HepG2 (cell line): ENCODE results near the gene ZNF747. TPM values are rescaled to one million over a fixed set of nuclear protein-coding genes. Genes with fewer than 3 reads are reported as not detected.
"Not testable (repeated sequence)": the region's sequence is repeated elsewhere in the genome, so short reads cannot be mapped to it uniquely, and the experiment has no call there.

Experiments used
- CEBPG ChIP-seq: IDR thresholded peaks from 2 replicates; pipeline ENCODE4 v1.6.1; 2016
- CREB1 ChIP-seq, 2 experiments: fragments of 450-650 bp in 1 of 2; IDR thresholded peaks; 2 replicates each; pipeline ENCODE4 v1.6.1; 2016 to 2017; ENCODE audit warnings: control low read depth in 1 of 2, mild to moderate bottlenecking in 1 of 2, missing compliant biosample characterization in 1 of 2, missing genetic modification characterization in 1 of 2
- ETV5 ChIP-seq: IDR thresholded peaks from 2 replicates; pipeline ENCODE4 v1.6.1; 2018; ENCODE audit warnings: missing biosample characterization, missing genetic modification reagents, inconsistent platforms, borderline replicate concordance
- IRF2 ChIP-seq: IDR thresholded peaks from 2 replicates; pipeline ENCODE4 v1.6.1; 2018; ENCODE audit warnings: missing genetic modification reagents, missing compliant biosample characterization
- ISL2 ChIP-seq: sonication (generic); formaldehyde crosslinking; IDR thresholded peaks from 2 replicates; pipeline ENCODE4 v1.5.0; 2020; ENCODE audit warnings: missing genetic modification reagents
- MED1 ChIP-seq: sonication (generic); formaldehyde crosslinking; IDR thresholded peaks from 2 replicates; pipeline ENCODE4 v1.4.0; 2020; ENCODE audit warnings: missing genetic modification reagents
- MED8 ChIP-seq: sonication (generic); formaldehyde crosslinking; IDR thresholded peaks from 2 replicates; pipeline ENCODE4 v1.8.1; 2023; ENCODE audit warnings: mild to moderate bottlenecking, missing genetic modification reagents; ENCODE audit not compliant: insufficient replicate concordance
- NCOA1 ChIP-seq: sonication (generic); formaldehyde crosslinking; IDR thresholded peaks from 2 replicates; pipeline ENCODE4 v1.9.0; 2021; ENCODE audit warnings: missing genetic modification reagents
- NR2F2 ChIP-seq: IDR thresholded peaks from 2 replicates; pipeline ENCODE4 v1.6.1; 2012; ENCODE audit warnings: low read depth, inconsistent platforms, borderline replicate concordance
- POLR2G ChIP-seq: fragments of 200-400 bp; formaldehyde crosslinking; IDR thresholded peaks from 2 replicates; pipeline ENCODE4 v1.6.1; 2018; ENCODE audit warnings: mild to moderate bottlenecking, low read depth, low read length, moderate library complexity
- PPARG ChIP-seq: conservative IDR thresholded peaks from 2 replicates; pipeline ENCODE4 v1.6.1; 2016; ENCODE audit warnings: missing biosample characterization, missing genetic modification reagents
- PRMT3 ChIP-seq: sonication (generic); formaldehyde crosslinking; IDR thresholded peaks from 2 replicates; pipeline ENCODE4 v1.8.1; 2022; ENCODE audit warnings: low read depth, mild to moderate bottlenecking, moderate library complexity, missing genetic modification reagents, borderline replicate concordance
- SALL1 ChIP-seq: sonication (generic); formaldehyde crosslinking; IDR thresholded peaks from 2 replicates; pipeline ENCODE4 v1.8.0; 2022; ENCODE audit warnings: mild to moderate bottlenecking, missing genetic modification reagents
- STAG1 ChIP-seq: sonication (generic); formaldehyde crosslinking; IDR thresholded peaks from 2 replicates; pipeline ENCODE4 v1.4.0; 2020; ENCODE audit warnings: missing genetic modification reagents
- ZBTB39 ChIP-seq: sonication (generic); formaldehyde crosslinking; IDR thresholded peaks from 2 replicates; pipeline ENCODE4 v1.5.0; 2020; ENCODE audit warnings: missing genetic modification reagents
- ZFX ChIP-seq: sonication (generic); formaldehyde crosslinking; IDR thresholded peaks from 2 replicates; pipeline ENCODE4 v1.4.0; 2020; ENCODE audit warnings: mild to moderate bottlenecking, low read depth, missing genetic modification reagents, moderate library complexity
- ZNF121 ChIP-seq: sonication (generic); formaldehyde crosslinking; IDR thresholded peaks from 2 replicates; pipeline ENCODE4 v1.5.0; 2020; ENCODE audit warnings: mild to moderate bottlenecking, missing genetic modification reagents
- ZNF124 ChIP-seq: sonication (generic); formaldehyde crosslinking; IDR thresholded peaks from 2 replicates; pipeline ENCODE4 v1.4.0; 2020; ENCODE audit warnings: missing genetic modification reagents
- ZNF567 ChIP-seq: sonication (generic); formaldehyde crosslinking; IDR thresholded peaks from 2 replicates; pipeline ENCODE4 v1.8.1; 2023; ENCODE audit warnings: mild to moderate bottlenecking, missing genetic modification reagents, borderline replicate concordance
- ZNF609 ChIP-seq: sonication (generic); formaldehyde crosslinking; IDR thresholded peaks from 2 replicates; pipeline ENCODE4 v1.4.0; 2020; ENCODE audit warnings: mild to moderate bottlenecking, missing genetic modification reagents, borderline replicate concordance
- ZNF709 ChIP-seq: sonication (generic); formaldehyde crosslinking; IDR thresholded peaks from 2 replicates; pipeline ENCODE4 v1.5.0; 2020; ENCODE audit warnings: mild to moderate bottlenecking, missing genetic modification reagents
- ZNF781 ChIP-seq: sonication (generic); formaldehyde crosslinking; IDR thresholded peaks from 2 replicates; pipeline ENCODE4 v1.5.1; 2020; ENCODE audit warnings: borderline replicate concordance, mild to moderate bottlenecking, missing genetic modification reagents; ENCODE audit errors: not compliant biosample characterization
- ZNF83 ChIP-seq: sonication (generic); formaldehyde crosslinking; IDR thresholded peaks from 2 replicates; pipeline ENCODE4 v1.4.0; 2020; ENCODE audit warnings: missing genetic modification reagents, mild to moderate bottlenecking, borderline replicate concordance
- ZSCAN29 ChIP-seq: sonication (generic); formaldehyde crosslinking; conservative IDR thresholded peaks from 2 replicates; pipeline ENCODE4 v1.4.0; 2020; ENCODE audit warnings: mild to moderate bottlenecking, missing genetic modification reagents
- polyA plus RNA-seq, 8 experiments: library from polyadenylated mRNA; depleted of rRNA in 3 of 8; stranded (reverse) in 7 of 8; unstranded in 1 of 8; fragments of >200 nt; fragmentation: Illumina TruSeq in 4 of 8; extraction: Trizol in 4 of 8; gene quantifications; 2 replicates each; pipeline versions ENCODE4 v1.2.1 to v1.2.3, GENCODE V29; 2011 to 2016; ENCODE audit warnings: low read depth in 4 of 8, missing spikeins in 1 of 8, mixed read lengths in 1 of 8; ENCODE audit not compliant: insufficient read depth in 1 of 8
- total RNA-seq, 5 experiments: library from RNA; depleted of rRNA; stranded (reverse); fragments of >200 nt; fragmentation: Illumina TruSeq; extraction: Trizol; gene quantifications; 2 replicates each; pipeline ENCODE4 v1.2.3, GENCODE V29; 2016; ENCODE audit warnings: low read depth in 1 of 5

ZNF747 gene
- total and polyA plus RNA-seq, 2 of the 13 experiments (the other 11 are each of a cell fraction or from before 2014, with no cell fraction given): 7.2 to 10.2 TPM

- TF ChIP-seq ZNF83 (CRISPR knock-in tag): 0 out of 2 replicates have a peak, but pooled peaks have one; percentile 56
- TF ChIP-seq ZNF781 (CRISPR knock-in tag): peak; percentile 22
- peak; percentile 91 for TF ChIP-seq MED1 (CRISPR knock-in tag)
- peak; percentile 82; the same call in 1 of the 2 replicates for TF ChIP-seq ETV5
- TF ChIP-seq ISL2 (CRISPR knock-in tag): peak; percentile 53; the same call in 1 of the 2 replicates
- TF ChIP-seq PRMT3 (CRISPR knock-in tag): 0 out of 2 replicates have a peak, but pooled peaks have one; percentile 37
- TF ChIP-seq ZBTB39 (CRISPR knock-in tag): peak; percentile 77
- peak; percentile 21; the same call in 1 of the 2 replicates for TF ChIP-seq ZNF709 (CRISPR knock-in tag)
- peak; percentile 58; the same call in 1 of the 2 replicates for TF ChIP-seq ZFX (CRISPR knock-in tag)
- peak; percentile 19; the same call in 1 of the 2 replicates for TF ChIP-seq ZNF124
- TF ChIP-seq PPARG (CRISPR knock-in tag): peak; percentile 80
- TF ChIP-seq CEBPG: peak; percentile 73
- peak; percentile 72; the same call in 1 of the 2 replicates for TF ChIP-seq NCOA1 (CRISPR knock-in tag)
- 0 out of 2 replicates have a peak, but pooled peaks have one; percentile 8 for TF ChIP-seq IRF2 (CRISPR knock-in tag)
- not testable (repeated sequence) for TF ChIP-seq CREB1 (IDR thresholded peaks at IDR 0.05)
- TF ChIP-seq CREB1 (CRISPR knock-in tag; IDR thresholded peaks at IDR 0.05): peak; percentile 58; the same call in 1 of the 2 replicates
- TF ChIP-seq ZNF609 (CRISPR knock-in tag): peak; percentile 91; the same call in 1 of the 2 replicates
- peak; percentile 93 for TF ChIP-seq MED8 (CRISPR knock-in tag)
- peak; percentile 56; the same call in 1 of the 2 replicates for TF ChIP-seq ZNF567
- TF ChIP-seq POLR2G: peak; percentile 49; the same call in 1 of the 2 replicates
- peak; percentile 86 for TF ChIP-seq ZSCAN29
- TF ChIP-seq SALL1 (CRISPR knock-in tag): peak; percentile 80
- TF ChIP-seq ZNF121: peak; percentile 99
- peak; percentile 20; the same call in 1 of the 2 replicates for TF ChIP-seq STAG1 (CRISPR knock-in tag)
- peak; percentile 50; the same call in 1 of the 2 replicates for TF ChIP-seq NR2F2
Observed at GRCh38 chr16:30540916-30541464, 6.3 kb upstream of the ZNF747 start (continued).
